HepG2 (cell line): ENCODE measurements around the gene LAMB4. TPM values are rescaled to one million over a fixed set of nuclear protein-coding genes. Genes with fewer than 3 reads are reported as not detected.

Experiments used
- ATAC-seq: fragments of 200-7000 bp; cut with Tn5 transposase; 3 replicates; pipeline ENCODE4 v1.9.1; 2020; ENCODE audit warnings: mild to moderate bottlenecking, moderate library complexity
- BruUV-seq: library from RNA; stranded (reverse); fragments of 400-500 nt; replicated peaks from 2 replicates; lab custom pipeline; 2021; lab: Mats Ljungman, UMichigan
- CTCF ChIA-PET: fragments of 300-600 bp; formaldehyde crosslinking; extraction: SDS; loops from one replicate; lab custom pipeline; 2021; ENCODE audit warnings: low total read pairs, inconsistent platforms, low intra/inter-chr PET ratio; lab: Yijun Ruan, JAX
- POLR2A ChIA-PET: fragments of 350-600 bp; sonication (Branson Sonifier 250); formaldehyde crosslinking; loops from one replicate; lab custom pipeline; 2020; ENCODE audit warnings: antibody characterized with exemption, inconsistent platforms; lab: Yijun Ruan, JAX
- DNase-seq: peaks from one replicate; pipeline ENCODE4 v3.0.0-alpha.2; 2015; ENCODE audit warnings: low spot score
- FAIRE-seq: peaks from 3 replicates; lab custom pipeline; 2011; peaks lifted over from hg19 to GRCh38; lab: Jason Lieb, UNC
- H2AFZ ChIP-seq: one replicate; pipeline ENCODE4 v1.6.1; 2011; ENCODE audit warnings: low read length, inconsistent platforms
- H3K27ac ChIP-seq: fragments of 300-600 bp; 3 replicates; pipeline ENCODE4 v1.8.0; 2011; ENCODE audit warnings: mixed run types, mild to moderate bottlenecking, mixed read lengths, low read length, inconsistent platforms; ENCODE audit not compliant: insufficient read depth; ENCODE audit errors: extremely low read length
- H3K27me3 ChIP-seq, 2 experiments: fragments of 200-600 bp in 1 of 2; 2 replicates in 1 of 2; 3 replicates in 1 of 2; pipeline versions ENCODE4 v1.6.0 to v1.8.0; 2011; ENCODE audit warnings: low read length in 2 of 2, mild to moderate bottlenecking in 2 of 2, moderate library complexity in 2 of 2, inconsistent platforms in 1 of 2; ENCODE audit not compliant: insufficient read depth in 2 of 2, control insufficient read depth in 1 of 2
- H3K36me3 ChIP-seq, 2 experiments: fragments of 200-600 bp in 1 of 2; replicated peaks in 1 of 2; 2 replicates in 1 of 2; 3 replicates in 1 of 2; pipeline versions ENCODE4 v1.5.1 to v1.8.0; 2011; ENCODE audit warnings: low read length in 2 of 2, inconsistent platforms in 1 of 2; ENCODE audit not compliant: insufficient read depth in 2 of 2, control insufficient read depth in 1 of 2
- H3K4me1 ChIP-seq: 2 replicates; pipeline ENCODE4 v1.5.1; 2012; ENCODE audit warnings: low read length, inconsistent platforms; ENCODE audit not compliant: insufficient read depth
- H3K4me2 ChIP-seq: 2 replicates; pipeline ENCODE4 v1.6.0; 2011; ENCODE audit warnings: low read depth, low read length, inconsistent platforms
- H3K4me3 ChIP-seq, 3 experiments: fragments of 200-600 bp in 1 of 3; sonication (generic), shearing (Covaris generic) in 1 of 3; replicated peaks in 1 of 3; 2 replicates each; pipeline ENCODE4 v1.5.1; 2011 to 2016; ENCODE audit warnings: low read length in 3 of 3, inconsistent platforms in 2 of 3, low read depth in 2 of 3, mild to moderate bottlenecking in 2 of 3, control low read depth in 1 of 3, mixed read lengths in 1 of 3; ENCODE audit not compliant: insufficient read depth in 1 of 3
- H3K79me2 ChIP-seq: one replicate; pipeline ENCODE4 v1.6.1; 2011; ENCODE audit warnings: low read length, inconsistent platforms; ENCODE audit not compliant: insufficient read depth
- H3K9ac ChIP-seq: 2 replicates; pipeline ENCODE4 v1.6.0; 2011; ENCODE audit warnings: mild to moderate bottlenecking, low read depth, low read length, inconsistent platforms; ENCODE audit not compliant: insufficient read depth
- H3K9me3 ChIP-seq: 2 replicates; pipeline ENCODE4 v1.5.1; 2012; ENCODE audit warnings: mild to moderate bottlenecking, low read length
- H4K20me1 ChIP-seq: 2 replicates; pipeline ENCODE4 v1.6.0; 2011; ENCODE audit warnings: inconsistent platforms, mild to moderate bottlenecking, low read length, moderate library complexity; ENCODE audit not compliant: insufficient read depth
- ETV6 ChIP-seq: sonication (generic); formaldehyde crosslinking; conservative IDR thresholded peaks from 2 replicates; pipeline ENCODE4 v1.4.0; 2020; ENCODE audit warnings: missing genetic modification reagents
- FOSL2 ChIP-seq: sonication (generic); formaldehyde crosslinking; IDR thresholded peaks from 2 replicates; pipeline ENCODE4 v1.4.0; 2020; ENCODE audit warnings: missing genetic modification reagents
- FUBP1 ChIP-seq: sonication (generic); formaldehyde crosslinking; IDR thresholded peaks from 2 replicates; pipeline ENCODE4 v1.5.1; 2020; ENCODE audit warnings: missing genetic modification reagents, mild to moderate bottlenecking, borderline replicate concordance
- HINFP ChIP-seq: sonication (generic); formaldehyde crosslinking; IDR thresholded peaks from 2 replicates; pipeline ENCODE4 v1.4.0; 2020; ENCODE audit warnings: low read depth, mild to moderate bottlenecking, missing genetic modification reagents
- ISL2 ChIP-seq: sonication (generic); formaldehyde crosslinking; IDR thresholded peaks from 2 replicates; pipeline ENCODE4 v1.5.0; 2020; ENCODE audit warnings: missing genetic modification reagents
- MAF1 ChIP-seq: sonication (generic); formaldehyde crosslinking; IDR thresholded peaks from 2 replicates; pipeline ENCODE4 v1.5.0; 2020; ENCODE audit warnings: missing genetic modification reagents, borderline replicate concordance
- MAX ChIP-seq: IDR thresholded peaks from 2 replicates; pipeline ENCODE4 v1.6.1; 2012; ENCODE audit warnings: inconsistent platforms
- NFYC ChIP-seq: IDR thresholded peaks from 2 replicates; pipeline ENCODE4 v1.6.1; 2016; ENCODE audit warnings: missing genetic modification reagents, missing compliant biosample characterization
- PHF8 ChIP-seq: sonication (generic); formaldehyde crosslinking; IDR thresholded peaks from 2 replicates; pipeline ENCODE4 v1.5.0; 2020; ENCODE audit warnings: missing genetic modification reagents
- RARA ChIP-seq: IDR thresholded peaks from 2 replicates; pipeline ENCODE4 v1.6.1; 2016; ENCODE audit warnings: missing genetic modification reagents, missing compliant biosample characterization
- SMARCE1 ChIP-seq: fragments of 450-650 bp; IDR thresholded peaks from 2 replicates; pipeline ENCODE4 v1.6.1; 2017; ENCODE audit warnings: borderline replicate concordance
- STAG1 ChIP-seq: sonication (generic); formaldehyde crosslinking; IDR thresholded peaks from 2 replicates; pipeline ENCODE4 v1.4.0; 2020; ENCODE audit warnings: missing genetic modification reagents
- TEAD3 ChIP-seq: optimal IDR thresholded peaks from 2 replicates; pipeline ENCODE3; 2016; ENCODE audit warnings: borderline replicate concordance
- TOE1 ChIP-seq: sonication (generic); formaldehyde crosslinking; IDR thresholded peaks from 2 replicates; pipeline ENCODE4 v1.4.0; 2020; ENCODE audit warnings: mild to moderate bottlenecking, missing genetic modification reagents
- ZNF362 ChIP-seq: sonication (generic); formaldehyde crosslinking; IDR thresholded peaks from 2 replicates; pipeline ENCODE4 v1.4.0; 2020; ENCODE audit warnings: missing genetic modification reagents, mild to moderate bottlenecking, borderline replicate concordance
- ZNF382 ChIP-seq: sonication (generic); formaldehyde crosslinking; IDR thresholded peaks from 2 replicates; pipeline ENCODE4 v1.5.0; 2020; ENCODE audit warnings: missing genetic modification reagents, mild to moderate bottlenecking, borderline replicate concordance
- ZSCAN31 ChIP-seq: sonication (generic); formaldehyde crosslinking; IDR thresholded peaks from 2 replicates; pipeline ENCODE4 v1.5.0; 2020; ENCODE audit warnings: low read depth, mild to moderate bottlenecking, missing genetic modification reagents
- WGBS: methylation state at CpG from one replicate; pipeline ENCODE4 v1.1.6; 2017; ENCODE audit warnings: low lambda C conversion rate; 5-methylcytosine and 5-hydroxymethylcytosine counted together
- in situ Hi-C: cut with HindIII; loops from 2 replicates; pipeline ENCODE4 v1.10.0; 2017; ENCODE audit warnings: low pct_unique_long_range_greater_than_20kb; ENCODE audit not compliant: extremely low pct_ligation_motif_present
- intact Hi-C: fragments of 100-400 bp; cut with micrococcal nuclease; formaldehyde crosslinking; loops from one replicate; pipeline ENCODE4 v1.10.0; 2022; ENCODE audit not compliant: unreplicated experiment
- polyA plus RNA-seq, 8 experiments: library from polyadenylated mRNA; depleted of rRNA in 3 of 8; stranded (reverse) in 7 of 8; unstranded in 1 of 8; fragments of >200 nt; fragmentation: Illumina TruSeq in 4 of 8; extraction: Trizol in 4 of 8; gene quantifications; 2 replicates each; pipeline versions ENCODE4 v1.2.1 to v1.2.3, GENCODE V29; 2011 to 2016; ENCODE audit warnings: low read depth in 4 of 8, missing spikeins in 1 of 8, mixed read lengths in 1 of 8; ENCODE audit not compliant: insufficient read depth in 1 of 8
- total RNA-seq, 5 experiments: library from RNA; depleted of rRNA; stranded (reverse); fragments of >200 nt; fragmentation: Illumina TruSeq; extraction: Trizol; gene quantifications; 2 replicates each; pipeline ENCODE4 v1.2.3, GENCODE V29; 2016; ENCODE audit warnings: low read depth in 1 of 5

The LAMB4 gene
- total and polyA plus RNA-seq, 2 of the 13 experiments (the other 11 are each of a cell fraction or from before 2014, with no cell fraction given) = 0.05 TPM; not detected in 1

- ATAC-seq (peak; percentile 94), DNase-seq (peak; percentile 82), FAIRE-seq (peak; percentile 81)
- intact Hi-C loops (loop anchor here (2.0 kb wide), 1 partner anchor 75 kb away; no protein-coding TSS in a partner anchor), in situ Hi-C loops (no loop called here)
- WGBS = 6% methylated on average over 6 of the region's 6 CpGs
- Histone ChIP-seq H2AFZ (no peak overlapping the region), H4K20me1 (no peaks in the 10 kb centered on the region), H3K27ac (peak overlapping the region; percentile 61), H3K4me1 (peaks cover 70% of the 10 kb centered on the region), H3K79me2 (no peaks in the 10 kb centered on the region), H3K4me3 (peak overlapping the region in 2 of 3 experiments; percentile 2 to 8; a peak in 1 of 6 replicates), H3K4me2 (peak overlapping the region; percentile 62), H3K27me3 (no peaks in the 10 kb centered on the region), H3K36me3 (peaks cover 10 to 19% of the 10 kb centered on the region in 2 experiments), H3K9ac (no peak overlapping the region; the same call in 1 of the 2 replicates), H3K9me3 (no peaks in the 10 kb centered on the region)
- POLR2A ChIA-PET = interaction anchor here (0.7 to 2.1 kb wide), 6 partner anchors 9 to 38 kb away, joined by 3 to 8 read pairs (median 4); no protein-coding TSS in a partner anchor
- CTCF ChIA-PET = no interaction called here
- no TSS peak for BruUV-seq
- TF ChIP-seq MAX = 0 out of 2 replicates have a peak, but pooled peaks have one; percentile 23
- no peak for TF ChIP-seq FUBP1 (CRISPR knock-in tag)
- TF ChIP-seq TOE1 (CRISPR knock-in tag) = no peak
- peak; percentile 60 for TF ChIP-seq RARA (CRISPR knock-in tag)
- TF ChIP-seq TEAD3 (CRISPR knock-in tag) = peak; percentile 73
- TF ChIP-seq NFYC (CRISPR knock-in tag) = no peak
- no peak for TF ChIP-seq HINFP (CRISPR knock-in tag)
- 0 out of 2 replicates have a peak, but pooled peaks have one; percentile 49 for TF ChIP-seq ISL2 (CRISPR knock-in tag)
- no peak for TF ChIP-seq ZNF382
- TF ChIP-seq FOSL2 (CRISPR knock-in tag) = 0 out of 2 replicates have a peak, but pooled peaks have one; percentile 50
- 0 out of 2 replicates have a peak, but pooled peaks have one; percentile 4 for TF ChIP-seq STAG1 (CRISPR knock-in tag)
- TF ChIP-seq PHF8 = no peak
- peak; percentile 63; the same call in 1 of the 2 replicates for TF ChIP-seq ZNF362 (CRISPR knock-in tag)
- TF ChIP-seq MAF1 (CRISPR knock-in tag) = no peak
- TF ChIP-seq ETV6 (CRISPR knock-in tag) = no peak
- TF ChIP-seq ZSCAN31 (CRISPR knock-in tag) = no peak
- TF ChIP-seq SMARCE1 = no peak
These were observed 134.7 kb downstream of the LAMB4 start for GRCh38 chr7:107995184-107996071.
